GM23248 (cell line): Measurements from ENCODE around the gene FAF2.

Experiments used
- EZH2 ChIP-seq: fragments of 200-600 bp; sonication (generic); IDR thresholded peaks from 2 replicates; pipeline ENCODE4 v1.6.1; 2018; ENCODE audit warnings: antibody characterized with exemption, mild to moderate bottlenecking; ENCODE audit not compliant: insufficient read depth, poor library complexity, severe bottlenecking
- EZH2phosphoT487 ChIP-seq: fragments of 200-600 bp; sonication (generic); IDR thresholded peaks from 2 replicates; pipeline ENCODE4 v1.6.1; 2018; ENCODE audit warnings: antibody characterized with exemption, moderate library complexity, mild to moderate bottlenecking, low read depth; ENCODE audit not compliant: insufficient read depth

GRCh38 chr5:176536132-176536901, 88.1 kb downstream of the FAF2 start:
- TF ChIP-seq EZH2phosphoT487 (no peak), EZH2 (no peak)
